ENCODE measurements around the gene TRAPPC10.
"Not testable (repeated sequence)": the region's sequence is repeated elsewhere in the genome, so short reads cannot be mapped to it uniquely, and the experiment has no call there.

The TRAPPC10 gene

DNA sequence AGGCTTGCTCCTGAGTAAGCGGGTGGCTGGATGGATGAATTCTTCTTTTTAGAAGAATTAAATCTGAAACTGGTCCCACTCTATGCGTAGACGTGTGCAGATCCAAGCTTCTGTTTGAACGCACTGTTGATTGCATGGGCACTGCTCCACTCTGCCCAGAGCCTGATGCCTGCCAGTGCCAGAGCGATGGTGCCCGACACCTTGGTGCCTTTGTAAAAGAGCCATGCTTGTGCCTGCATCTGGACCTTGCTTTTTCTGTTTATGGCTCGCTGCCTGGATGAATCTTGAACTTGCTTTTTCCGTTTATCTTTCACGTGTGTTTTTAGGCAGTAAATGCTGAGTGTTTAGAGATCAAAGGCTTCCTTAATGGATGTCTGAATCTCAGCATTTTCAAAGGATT is 80.1 kb downstream of the TRAPPC10 start:
- H3K9ac ChIP-seq (ENCODE audit: low read length), result no peak overlapping the region
- H3K23ac ChIP-seq (ENCODE audit: low read length), result no peak overlapping the region
- H3K27ac ChIP-seq (ENCODE audit: low read depth, low read length), result no peak overlapping the region
- no peak overlapping the region for H3K4me2 ChIP-seq (ENCODE audit: low read length)
- no peaks in the 10 kb centered on the region for H3K4me1 ChIP-seq (ENCODE audit: control insufficient read depth in 1 of 2, insufficient read depth in 2 of 2, low read length in 2 of 2)
- H3K36me3 ChIP-seq (ENCODE audit: control insufficient read depth in 1 of 2, insufficient read depth in 2 of 2, low read length in 2 of 2), result peaks cover 47 to 50% of the 10 kb centered on the region in 2 experiments
- no peak overlapping the region for H2BK5ac ChIP-seq (ENCODE audit: low read depth, low read length, poor library complexity)
- no peak overlapping the region for H3K14ac ChIP-seq (ENCODE audit: low read length)
- no CpG with 5 or more reads among the region's 9 CpGs for WGBS (ENCODE audit: extremely low coverage, insufficient coverage, insufficient read length)
- H3K4ac ChIP-seq (ENCODE audit: low read depth, low read length), result no peak overlapping the region
- no peak overlapping the region for H2AFZ ChIP-seq (ENCODE audit: insufficient read depth, low read length, poor library complexity)
- no peaks in the 10 kb centered on the region for H3K79me2 ChIP-seq (ENCODE audit: control insufficient read depth, insufficient read depth, low read length, poor library complexity)
- H3K9me3 ChIP-seq (ENCODE audit: insufficient read depth, low read depth, low read length), result peaks cover 2% of the 10 kb centered on the region
- no peak overlapping the region for H4K8ac ChIP-seq (ENCODE audit: low read depth, low read length)
- H2BK120ac ChIP-seq (ENCODE audit: insufficient read depth, low read length, poor library complexity), result no peak overlapping the region
- H3K79me1 ChIP-seq (ENCODE audit: low read length), result no peaks in the 10 kb centered on the region
- no peak overlapping the region for H2AK5ac ChIP-seq (ENCODE audit: low read length)
- H4K91ac ChIP-seq (ENCODE audit: low read depth, low read length), result no peak overlapping the region
- H3K4me3 ChIP-seq (ENCODE audit: low read depth, low read length), result no peak overlapping the region
- DNase-seq, result no peak
- H3K18ac ChIP-seq (ENCODE audit: low read length), result no peak overlapping the region
- H3K27me3 ChIP-seq (ENCODE audit: insufficient read depth, low read length), result no peaks in the 10 kb centered on the region
- H4K12ac ChIP-seq (ENCODE audit: low read depth, low read length), result no peak overlapping the region
- no peak overlapping the region for H2BK12ac ChIP-seq (ENCODE audit: low read length)

DNA sequence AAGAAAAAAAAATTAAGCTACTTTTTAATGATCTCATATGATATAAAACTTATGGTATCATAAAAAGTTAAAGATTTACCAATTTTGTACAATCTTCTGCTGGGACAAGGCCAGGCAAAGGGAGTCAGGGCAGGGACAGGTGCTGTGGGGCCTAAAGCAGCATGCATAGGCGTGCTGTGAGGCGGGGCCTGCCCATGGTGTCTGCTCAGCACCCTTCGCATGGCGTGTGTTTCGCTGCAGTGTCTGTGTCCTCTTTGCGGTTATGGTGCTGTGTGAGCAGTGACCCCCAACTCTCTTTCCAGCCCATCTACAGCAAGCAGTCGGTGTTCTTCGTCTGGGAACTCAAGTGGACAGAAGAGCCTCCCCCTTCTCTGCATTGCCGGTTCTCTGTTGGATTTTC is 81.7 kb downstream of the TRAPPC10 start:
- Histone ChIP-seq H3K79me2 (ENCODE audit: control insufficient read depth, insufficient read depth, low read length, poor library complexity) (no peaks in the 10 kb centered on the region), H3K36me3 (ENCODE audit: control insufficient read depth in 1 of 2, insufficient read depth in 2 of 2, low read length in 2 of 2) (peaks cover 32 to 35% of the 10 kb centered on the region in 2 experiments), H3K4me1 (ENCODE audit: control insufficient read depth in 1 of 2, insufficient read depth in 2 of 2, low read length in 2 of 2) (no peaks in the 10 kb centered on the region), H3K27me3 (ENCODE audit: insufficient read depth, low read length) (no peaks in the 10 kb centered on the region), H3K18ac (ENCODE audit: low read length) (no peak overlapping the region), H3K14ac (ENCODE audit: low read length) (no peak overlapping the region), H3K27ac (ENCODE audit: low read depth, low read length) (no peak overlapping the region), H2BK5ac (ENCODE audit: low read depth, low read length, poor library complexity) (no peak overlapping the region), H3K9me3 (ENCODE audit: insufficient read depth, low read depth, low read length) (no peaks in the 10 kb centered on the region), H3K4me2 (ENCODE audit: low read length) (no peak overlapping the region), H2BK120ac (ENCODE audit: insufficient read depth, low read length, poor library complexity) (no peak overlapping the region), H2BK12ac (ENCODE audit: low read length) (no peak overlapping the region), H4K91ac (ENCODE audit: low read depth, low read length) (no peak overlapping the region), H3K9ac (ENCODE audit: low read length) (no peak overlapping the region), H3K4me3 (ENCODE audit: low read depth, low read length) (no peak overlapping the region), H2AFZ (ENCODE audit: insufficient read depth, low read length, poor library complexity) (no peak overlapping the region), H3K4ac (ENCODE audit: low read depth, low read length) (no peak overlapping the region), H4K8ac (ENCODE audit: low read depth, low read length) (no peak overlapping the region), H3K79me1 (ENCODE audit: low read length) (no peaks in the 10 kb centered on the region), H3K23ac (ENCODE audit: low read length) (no peak overlapping the region), H2AK5ac (ENCODE audit: low read length) (no peak overlapping the region), H4K12ac (ENCODE audit: low read depth, low read length) (no peak overlapping the region)
- WGBS (ENCODE audit: extremely low coverage, insufficient coverage, insufficient read length), result no CpG with 5 or more reads among the region's 9 CpGs
- DNase-seq, result no peak

DNA sequence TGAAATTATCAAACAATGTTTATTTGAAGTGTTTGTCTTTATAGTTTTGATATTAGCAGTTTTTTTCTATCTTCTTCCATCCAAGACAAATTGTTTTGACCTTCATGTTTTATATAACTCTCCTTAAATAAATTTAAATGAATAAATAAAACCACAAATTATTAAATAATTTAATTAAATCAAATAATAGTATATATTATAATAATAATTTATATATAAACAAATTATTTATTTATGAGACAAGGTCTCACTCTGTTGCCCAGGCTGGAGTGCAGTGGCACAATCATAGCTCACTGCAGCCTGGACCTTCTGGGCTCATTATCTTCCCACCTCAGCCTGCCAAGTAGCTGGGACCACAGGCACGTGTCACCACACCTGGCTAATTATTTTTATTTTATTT is 82.7 kb downstream of the TRAPPC10 start:
- no peak overlapping the region for H3K23ac ChIP-seq (ENCODE audit: low read length)
- H3K79me1 ChIP-seq (ENCODE audit: low read length), result no peaks in the 10 kb centered on the region
- no peak overlapping the region for H2AK5ac ChIP-seq (ENCODE audit: low read length)
- no peak overlapping the region for H3K4ac ChIP-seq (ENCODE audit: low read depth, low read length)
- H3K36me3 ChIP-seq (ENCODE audit: control insufficient read depth in 1 of 2, insufficient read depth in 2 of 2, low read length in 2 of 2), result peaks cover 22 to 24% of the 10 kb centered on the region in 2 experiments
- no peak overlapping the region for H2BK120ac ChIP-seq (ENCODE audit: insufficient read depth, low read length, poor library complexity)
- no peak for DNase-seq
- H3K27ac ChIP-seq (ENCODE audit: low read depth, low read length), result no peak overlapping the region
- no peaks in the 10 kb centered on the region for H3K4me1 ChIP-seq (ENCODE audit: control insufficient read depth in 1 of 2, insufficient read depth in 2 of 2, low read length in 2 of 2)
- H4K91ac ChIP-seq (ENCODE audit: low read depth, low read length), result no peak overlapping the region
- H3K9me3 ChIP-seq (ENCODE audit: insufficient read depth, low read depth, low read length), result no peaks in the 10 kb centered on the region
- H3K4me3 ChIP-seq (ENCODE audit: low read depth, low read length), result no peak overlapping the region
- no peaks in the 10 kb centered on the region for H3K79me2 ChIP-seq (ENCODE audit: control insufficient read depth, insufficient read depth, low read length, poor library complexity)
- H3K9ac ChIP-seq (ENCODE audit: low read length), result no peak overlapping the region
- H2BK5ac ChIP-seq (ENCODE audit: low read depth, low read length, poor library complexity), result no peak overlapping the region
- WGBS (ENCODE audit: extremely low coverage, insufficient coverage, insufficient read length), result no CpG with 5 or more reads among the region's 1 CpG
- no peaks in the 10 kb centered on the region for H3K27me3 ChIP-seq (ENCODE audit: insufficient read depth, low read length)
- H4K8ac ChIP-seq (ENCODE audit: low read depth, low read length), result no peak overlapping the region
- H3K14ac ChIP-seq (ENCODE audit: low read length), result no peak overlapping the region
- H4K12ac ChIP-seq (ENCODE audit: low read depth, low read length), result no peak overlapping the region
- H3K4me2 ChIP-seq (ENCODE audit: low read length), result no peak overlapping the region
- no peak overlapping the region for H2AFZ ChIP-seq (ENCODE audit: insufficient read depth, low read length, poor library complexity)
- H2BK12ac ChIP-seq (ENCODE audit: low read length), result no peak overlapping the region
- no peak overlapping the region for H3K18ac ChIP-seq (ENCODE audit: low read length)

DNA sequence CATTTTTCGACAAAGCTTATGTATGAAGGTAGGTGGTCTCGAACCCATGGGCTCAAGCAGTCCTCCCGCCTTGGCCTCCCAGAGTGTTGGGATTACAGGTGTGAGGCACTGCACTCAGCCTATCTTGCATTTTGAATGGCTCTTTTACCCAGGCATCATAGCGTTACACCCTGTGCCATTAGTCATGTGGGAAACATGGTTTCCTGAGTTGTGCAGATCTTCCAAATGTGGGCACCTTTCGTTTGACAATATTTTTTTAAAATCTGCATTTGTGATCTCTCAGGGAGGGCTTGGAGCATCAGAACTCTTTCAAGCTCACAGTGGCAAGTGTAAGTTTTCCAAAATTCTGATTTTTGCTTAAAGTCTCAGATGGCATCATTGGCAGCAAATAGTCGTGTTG is 86.4 kb downstream of the TRAPPC10 start:
- not testable (repeated sequence) for H3K27ac ChIP-seq (ENCODE audit: low read depth, low read length); H3K79me1 ChIP-seq (ENCODE audit: low read length)

More for the DNA sequence above, 86.4 kb downstream of the TRAPPC10 start:
- H3K79me2 ChIP-seq (ENCODE audit: control insufficient read depth, insufficient read depth, low read length, poor library complexity); H3K27me3 ChIP-seq (ENCODE audit: insufficient read depth, low read length); H3K36me3 ChIP-seq (ENCODE audit: control insufficient read depth in 1 of 2, insufficient read depth in 2 of 2, low read length in 2 of 2); H2BK5ac ChIP-seq (ENCODE audit: low read depth, low read length, poor library complexity); H2BK12ac ChIP-seq (ENCODE audit: low read length); H3K4ac ChIP-seq (ENCODE audit: low read depth, low read length); H3K4me2 ChIP-seq (ENCODE audit: low read length); DNase-seq; H3K14ac ChIP-seq (ENCODE audit: low read length); H2AK5ac ChIP-seq (ENCODE audit: low read length); H3K18ac ChIP-seq (ENCODE audit: low read length); H4K91ac ChIP-seq (ENCODE audit: low read depth, low read length); H4K12ac ChIP-seq (ENCODE audit: low read depth, low read length); H3K9me3 ChIP-seq (ENCODE audit: insufficient read depth, low read depth, low read length); H3K23ac ChIP-seq (ENCODE audit: low read length); H3K4me3 ChIP-seq (ENCODE audit: low read depth, low read length); H4K8ac ChIP-seq (ENCODE audit: low read depth, low read length); H3K4me1 ChIP-seq (ENCODE audit: control insufficient read depth in 1 of 2, insufficient read depth in 2 of 2, low read length in 2 of 2); H3K9ac ChIP-seq (ENCODE audit: low read length); H2AFZ ChIP-seq (ENCODE audit: insufficient read depth, low read length, poor library complexity); H2BK120ac ChIP-seq (ENCODE audit: insufficient read depth, low read length, poor library complexity): not testable (repeated sequence)
- WGBS (ENCODE audit: extremely low coverage, insufficient coverage, insufficient read length), result no CpG with 5 or more reads among the region's 6 CpGs

All from trophoblast cell (in vitro differentiated cells and primary cell).